Left colon (tissue), 2 donors: ENCODE measurements around the gene RILP. TPM values are rescaled to one million over a fixed set of nuclear protein-coding genes. Genes with fewer than 3 reads are reported as not detected.

Experiments used
- ATAC-seq: fragments of 200-7000 bp; cut with Tn5 transposase; one replicate; pipeline ENCODE4 v1.9.1; 2020; ENCODE audit warnings: mild to moderate bottlenecking, moderate library complexity
- DNase-seq, 2 donors: peaks; one replicate each; pipeline ENCODE4 v3.0.0-alpha.2; 2020
- intact Hi-C, 2 donors: fragments of 100-400 bp; cut with DNase I in 1 of 2; cut with micrococcal nuclease in 1 of 2; formaldehyde crosslinking; loops; one replicate each; pipeline versions ENCODE4 v1.11.2 to v1.14.0; 2022; cut with DNase I, micrococcal nuclease
- total RNA-seq, 2 donors: library from RNA; stranded (reverse); fragmentation: NEBNext Ultra II Directional; extraction: Animal tissue kit (Norgen Biotek cat#: 25700); gene quantifications; one replicate each; pipeline ENCODE4 v1.2.1, GENCODE V29; 2021
- donor health status: DM: no; HTN: no; CAD: no.
- donor health status: DM: yes; HTN: yes; CAD: no.

Gene RILP
- total RNA-seq, 2 donors from 2014 or later, result 48.3 to 51.2 TPM

DNA sequence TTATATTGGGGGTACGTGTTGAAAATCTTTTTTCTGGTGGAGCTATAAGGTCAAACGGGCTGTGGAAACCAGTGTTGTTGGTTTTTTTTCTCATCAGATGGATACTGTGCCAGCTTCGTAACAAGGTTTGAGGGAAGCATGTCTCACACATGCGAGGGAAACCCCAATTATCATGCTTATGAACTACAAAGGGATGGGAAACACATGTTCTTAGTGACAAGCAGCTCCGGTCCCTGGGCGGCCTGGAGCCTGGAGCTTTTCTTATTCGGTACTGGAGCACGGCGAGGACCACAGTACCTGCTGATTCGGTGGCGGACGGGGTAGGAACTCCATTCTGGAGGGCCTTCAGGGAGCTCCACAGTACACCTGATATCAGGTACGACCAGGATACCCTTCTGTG, 33.6 kb downstream of the RILP start:
- no peak for ATAC-seq
- intact Hi-C loops, result no loop called here
- no peak for DNase-seq

DNA sequence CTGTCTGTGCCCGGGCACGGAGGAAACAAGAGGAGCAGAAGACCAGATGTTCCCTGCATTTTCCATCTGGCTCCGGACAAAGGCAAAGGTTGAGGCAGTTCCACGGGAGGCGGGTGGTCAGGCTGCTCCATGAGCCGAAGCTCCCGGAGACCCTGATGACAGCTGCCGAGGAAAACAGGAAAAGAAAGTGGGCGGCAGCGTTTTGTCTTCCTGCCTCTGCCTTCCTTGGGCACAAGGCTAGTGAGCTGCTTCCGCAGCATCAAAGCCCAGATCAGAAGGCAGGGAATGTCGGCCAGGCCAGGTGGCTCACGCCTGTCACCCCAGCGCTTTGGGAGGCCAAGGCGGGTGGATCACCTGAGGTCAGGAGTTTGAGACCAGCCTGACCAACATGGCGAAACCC, 37.3 kb downstream of the RILP start:
- ATAC-seq, result no peak
- intact Hi-C loops, result no loop called here
- no peak for DNase-seq

DNA sequence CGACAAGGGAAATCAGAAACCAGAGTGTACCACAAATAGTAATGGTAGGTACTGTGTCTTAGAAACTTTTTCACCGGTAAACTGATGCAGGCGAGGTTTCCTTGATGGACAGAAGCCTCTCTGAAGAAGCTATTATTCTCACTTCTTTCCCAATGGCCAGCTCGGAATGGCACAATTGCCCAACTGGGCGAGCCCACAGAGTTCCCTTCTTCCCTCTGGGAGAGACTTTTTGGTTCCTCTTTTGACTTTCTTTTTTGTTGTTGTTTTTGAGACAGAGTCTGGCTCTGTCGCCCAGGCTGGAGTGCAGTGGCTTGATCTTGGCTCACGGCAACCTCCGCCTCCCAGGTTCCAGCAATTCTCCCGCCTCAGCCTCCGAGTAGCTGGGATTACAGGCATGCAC, 38.0 kb downstream of the RILP start:
- intact Hi-C loops, result no loop called here
- ATAC-seq (no peak), DNase-seq (no peak)

DNA sequence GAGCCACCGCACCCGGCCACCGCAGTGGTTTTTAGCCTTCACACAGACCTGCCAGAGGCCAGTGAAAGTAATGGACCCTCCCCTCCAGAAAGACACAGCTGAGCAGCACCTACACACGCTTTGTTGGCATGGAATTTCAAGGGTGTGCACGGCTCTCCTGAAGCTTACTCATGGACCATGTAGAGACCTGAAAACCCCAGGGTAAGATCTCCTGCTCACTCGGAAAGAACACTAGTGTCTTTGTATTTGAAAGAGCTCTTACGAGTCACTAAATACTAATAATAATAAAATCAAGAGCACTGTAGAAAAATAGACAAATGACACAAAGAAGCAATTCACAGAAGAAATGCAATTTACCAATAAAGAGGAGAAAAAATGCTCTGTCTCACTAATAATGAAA, 41.0 kb downstream of the RILP start:
- ATAC-seq (no peak), DNase-seq (no peak)
- intact Hi-C loops, result no loop called here

DNA sequence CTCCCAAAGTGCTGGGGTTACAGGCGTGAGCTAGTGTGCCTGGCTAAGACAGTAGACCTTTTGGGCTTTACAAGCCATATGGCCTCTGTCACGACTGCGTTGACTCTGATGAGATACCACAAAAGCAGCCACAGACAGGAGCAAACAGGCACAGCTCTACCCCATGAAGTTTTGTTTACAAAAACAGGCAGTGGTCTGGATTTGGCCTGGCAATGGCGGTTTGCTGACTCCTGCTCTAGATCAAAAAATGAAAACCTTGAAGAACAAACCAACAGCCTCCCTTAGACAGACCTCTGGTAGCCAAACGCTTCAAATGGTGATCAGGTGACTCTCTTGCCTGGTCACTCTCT, 41.7 kb downstream of the RILP start:
- ATAC-seq (no peak), DNase-seq (no peak)
- intact Hi-C loops, result no loop called here

DNA sequence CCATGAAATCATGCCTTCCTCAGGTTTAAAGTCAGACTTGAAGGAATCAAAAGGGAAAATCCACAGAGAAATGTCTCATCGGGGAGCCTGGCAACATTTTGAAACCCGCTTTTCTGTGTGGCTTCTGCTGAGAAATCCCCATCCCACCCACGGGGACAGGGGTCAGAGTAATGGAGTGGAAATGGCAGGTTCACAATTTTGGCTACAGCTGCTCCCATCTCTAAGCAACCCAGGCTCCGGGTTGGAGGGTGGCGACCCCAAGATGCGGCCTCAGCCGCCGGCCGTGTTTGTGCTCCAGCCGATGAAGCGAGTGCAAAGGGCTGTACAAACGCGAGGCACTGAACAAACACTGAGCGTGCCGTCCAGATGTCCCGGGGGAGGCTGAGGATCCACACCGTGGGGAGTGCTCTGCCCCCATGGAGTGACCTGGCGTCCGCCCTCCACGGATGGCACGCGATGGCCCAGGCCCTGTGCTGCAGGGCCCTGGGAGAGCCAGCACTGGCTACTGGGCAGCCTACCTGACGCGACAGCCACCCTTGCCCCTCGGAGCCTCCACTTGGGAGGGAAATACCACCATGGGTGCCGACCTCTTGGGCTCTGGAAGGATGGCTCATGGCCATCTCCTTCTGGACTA, 43.2 kb downstream of the RILP start:
- intact Hi-C loops, result no loop called here
- no peak for DNase-seq
- ATAC-seq, result no peak

DNA sequence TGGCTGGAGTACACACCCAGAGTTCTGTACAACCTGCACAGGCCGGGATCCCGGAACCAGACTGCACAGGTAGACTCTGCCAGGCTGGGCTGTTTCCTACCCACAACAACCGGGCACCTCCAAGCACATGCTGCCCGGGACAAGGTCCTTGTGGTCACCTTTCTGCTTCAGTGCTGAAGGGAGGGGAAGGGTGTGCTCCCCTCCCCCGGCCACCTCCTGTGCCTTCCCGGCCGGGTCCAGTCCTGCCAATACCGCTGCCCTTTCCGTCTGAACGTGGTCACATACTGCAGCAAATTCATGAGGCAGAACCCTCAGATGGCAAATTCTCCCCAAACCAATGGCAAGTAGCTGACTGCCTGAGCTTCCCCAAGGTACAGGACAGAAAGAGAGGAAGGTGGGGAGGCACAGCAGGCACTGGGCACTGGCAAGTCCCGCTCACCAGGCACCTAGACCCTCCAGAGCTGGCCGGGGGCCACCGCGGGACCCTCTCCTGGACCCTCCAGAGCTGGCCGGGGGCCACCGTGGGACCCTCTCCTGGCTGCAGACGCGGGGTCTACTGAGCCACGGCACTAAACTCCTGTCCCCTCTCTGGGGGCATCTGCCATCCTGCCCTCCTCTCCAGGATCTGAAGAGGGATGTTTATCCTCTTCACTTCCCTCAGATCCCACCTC, 43.9 kb downstream of the RILP start:
- intact Hi-C loops, result no loop called here
- ATAC-seq (no peak), DNase-seq (no peak)

DNA sequence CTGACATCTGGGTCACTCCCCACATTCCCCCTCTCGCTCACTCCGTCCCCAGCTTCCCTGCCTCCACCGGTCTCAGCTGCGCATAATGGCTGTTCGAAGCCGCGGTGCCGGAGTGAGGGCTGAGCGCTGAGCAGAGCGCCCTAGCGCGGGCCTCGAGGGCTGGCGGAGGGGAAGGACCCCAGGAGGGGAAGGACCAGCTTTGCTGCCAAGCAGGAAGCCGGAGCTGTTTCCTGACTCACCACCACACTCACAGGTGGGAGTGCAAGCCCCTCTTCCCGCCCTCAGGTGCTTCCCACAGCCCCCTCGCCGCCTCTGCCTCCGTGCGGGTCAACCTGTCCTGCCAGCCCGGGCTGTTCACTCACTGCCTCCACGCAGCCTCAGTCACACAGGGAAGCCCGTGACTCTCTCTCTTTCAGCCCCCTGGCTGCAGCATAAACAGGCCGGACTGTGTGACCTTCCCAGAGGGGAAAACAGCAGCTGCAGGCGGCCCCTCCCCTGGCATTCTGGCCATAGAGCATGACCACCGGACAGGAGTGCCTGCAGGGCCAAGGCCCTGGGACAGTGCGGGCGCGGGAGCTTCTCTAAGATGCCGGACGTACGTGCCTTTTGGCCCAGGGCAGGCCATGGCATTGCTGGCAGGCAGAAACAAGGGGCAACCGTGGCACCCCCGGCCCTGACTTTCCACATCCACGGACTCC, 44.7 kb downstream of the RILP start:
- DNase-seq (no peak), ATAC-seq (no peak)
- intact Hi-C loops, result no loop called here

DNA sequence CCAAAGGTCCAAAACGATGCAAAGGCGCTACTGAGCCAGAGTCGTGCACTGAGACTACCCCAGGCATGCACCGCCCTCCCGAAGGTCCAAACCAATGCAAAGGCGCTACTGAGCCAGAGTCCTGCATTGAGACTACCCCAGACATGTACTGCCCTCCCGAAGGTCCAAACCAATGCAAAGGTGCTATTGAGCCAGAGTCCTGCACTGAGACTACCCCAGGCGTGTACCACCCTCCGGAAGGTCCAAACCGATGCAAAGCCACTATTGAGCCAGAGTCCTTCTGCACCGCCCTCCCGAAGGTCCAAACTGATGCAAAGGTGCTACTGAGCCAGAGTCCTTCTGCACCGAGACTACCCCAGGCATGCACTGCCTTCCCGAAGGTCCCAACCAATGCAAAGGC, 48.1 kb downstream of the RILP start:
- intact Hi-C loops, result no loop called here
- ATAC-seq (no peak), DNase-seq (no peak)

DNA sequence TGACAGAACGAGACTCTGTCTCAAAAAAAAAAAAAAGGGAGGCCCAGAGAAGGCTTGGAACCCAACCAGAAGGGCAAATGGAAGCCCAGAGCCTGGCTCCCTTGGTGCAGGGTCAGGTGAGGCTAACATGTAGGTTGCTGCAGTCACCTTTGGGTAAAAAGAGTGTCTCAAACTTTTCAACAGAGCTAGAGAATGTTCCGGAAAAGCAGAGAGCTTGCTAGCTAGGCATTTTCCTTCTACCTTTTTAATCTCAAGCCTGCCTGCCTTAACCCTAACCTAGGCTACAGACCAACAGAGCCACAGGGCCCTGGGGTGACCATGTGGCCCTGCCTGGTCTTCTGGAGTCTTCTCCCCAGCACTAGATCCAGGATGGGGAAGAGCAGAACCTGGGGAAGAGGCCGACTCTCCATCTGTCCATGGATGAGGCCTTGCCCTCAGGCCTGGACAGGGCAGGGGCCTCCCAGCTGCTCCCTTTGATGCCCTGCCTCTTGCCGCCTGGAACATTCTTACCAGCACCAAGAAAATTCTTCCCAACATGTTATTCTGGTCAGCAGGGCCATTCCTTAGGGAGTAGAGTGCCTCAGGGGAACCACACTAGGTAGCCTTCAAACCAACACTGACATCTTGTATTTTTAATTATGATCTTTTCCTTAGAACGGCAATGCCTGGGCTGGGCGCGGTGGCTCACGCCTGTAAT, 51.1 kb downstream of the RILP start:
- intact Hi-C loops, result no loop called here
- ATAC-seq (peak; percentile 8), DNase-seq (no peak)

DNA sequence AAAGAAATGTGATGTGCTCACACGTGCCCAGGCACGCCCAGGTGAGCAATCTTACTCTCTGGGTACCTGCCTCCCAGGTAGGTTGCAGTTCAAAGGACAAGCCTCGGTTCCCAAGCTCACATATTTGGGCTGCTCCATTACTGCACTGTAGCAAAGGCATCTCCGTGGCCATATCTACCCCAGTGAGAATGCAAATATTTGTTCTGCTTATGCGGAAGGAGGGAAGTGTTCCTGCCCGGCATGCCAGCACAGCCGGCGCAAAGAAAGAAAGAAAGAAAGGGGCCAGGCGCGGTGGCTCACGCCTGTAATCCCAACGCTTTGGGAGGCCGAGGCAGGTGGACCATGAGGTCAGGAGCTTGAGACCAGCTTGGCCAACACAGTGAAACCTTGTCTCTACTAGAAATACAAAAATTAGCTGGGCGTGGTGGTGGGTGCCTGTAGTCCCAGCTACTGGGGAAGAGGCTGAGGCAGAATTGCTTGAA, 51.8 kb downstream of the RILP start:
- peak in 1 of 2 donors; percentile 41 for DNase-seq
- intact Hi-C loops, result no loop called here
- peak; percentile 75 for ATAC-seq

Other genes starting within 250 kb of the RILP start
- 100 to 1,000 TPM; 411 to 446 TPM for gene YWHAE, start 249.6 kb downstream of the RILP start, total RNA-seq
- gene CRK, start 193.6 kb downstream of the RILP start, total RNA-seq, result 10 to 100 TPM; 74.6 to 80.9 TPM
- gene MYO1C, start 157.2 kb downstream of the RILP start, total RNA-seq, result 100 to 1,000 TPM; 318 to 378 TPM
- 10 to 100 TPM; 39.9 to 40.4 TPM for gene INPP5K, start 133.3 kb downstream of the RILP start, total RNA-seq
- gene PITPNA, start 87.1 kb downstream of the RILP start, total RNA-seq, result 10 to 100 TPM; 75.5 to 94.3 TPM
- 10 to 100 TPM; 19.4 to 22.8 TPM for gene SLC43A2, start 21.0 kb downstream of the RILP start, total RNA-seq
- 10 to 100 TPM; 10.1 to 10.2 TPM for gene SCARF1, start 4.1 kb downstream of the RILP start, total RNA-seq
- gene PRPF8, start 35.0 kb upstream of the RILP start, total RNA-seq, result 100 to 1,000 TPM; 162 to 204 TPM
- gene TLCD2, start 60.5 kb upstream of the RILP start, total RNA-seq, result 10 to 100 TPM; 33.1 to 50.7 TPM
- 10 to 100 TPM; 16.1 to 23.4 TPM for gene WDR81, start 74.8 kb upstream of the RILP start, total RNA-seq
- 1 to 10 TPM; 1.4 to 2.7 TPM for gene SERPINF2, start 93.0 kb upstream of the RILP start, total RNA-seq
- gene SERPINF1, start 112.2 kb upstream of the RILP start, total RNA-seq, result 10 to 100 TPM; 33.3 to 60.6 TPM
- gene SMYD4, start 180.0 kb upstream of the RILP start, total RNA-seq, result 10 to 100 TPM in 1 of 2 donors, 1 to 10 TPM in 1; 10.0 to 13.6 TPM
- gene RPA1, start 180.1 kb upstream of the RILP start, total RNA-seq, result 10 to 100 TPM; 57.2 to 69.6 TPM